LNCaP clone FGC (cell line): Measurements from ENCODE around the gene CDK4.
"Not testable (repeated sequence)": the region's sequence is repeated elsewhere in the genome, so short reads cannot be mapped to it uniquely, and the experiment has no call there.

Experiments
- DNase-seq: peaks from one replicate; pipeline ENCODE4 v3.0.0-alpha.2; 2011; ENCODE audit warnings: low read depth
- H3K4me3 ChIP-seq: 2 replicates; pipeline ENCODE4 v1.5.1; 2011; ENCODE audit warnings: mild to moderate bottlenecking, low read depth, low read length, control low read depth
- TF ChIP-seq, protein P1 (sequence below): IDR thresholded peaks from 2 replicates; pipeline ENCODE4 v1.5.1; 2012; ENCODE audit warnings: mild to moderate bottlenecking; ENCODE audit not compliant: control insufficient read depth, insufficient read depth; ENCODE audit errors: extremely low read depth

The CDK4 gene

GRCh38 chr12:57780284-57780897 lies 28.3 kb upstream of the CDK4 start:
- no peak for DNase-seq

GRCh38 chr12:57779736-57780135 lies 27.6 kb upstream of the CDK4 start:
- no peak overlapping the region for H3K4me3 ChIP-seq
- DNase-seq: no peak
- TF ChIP-seq, protein P1, sequence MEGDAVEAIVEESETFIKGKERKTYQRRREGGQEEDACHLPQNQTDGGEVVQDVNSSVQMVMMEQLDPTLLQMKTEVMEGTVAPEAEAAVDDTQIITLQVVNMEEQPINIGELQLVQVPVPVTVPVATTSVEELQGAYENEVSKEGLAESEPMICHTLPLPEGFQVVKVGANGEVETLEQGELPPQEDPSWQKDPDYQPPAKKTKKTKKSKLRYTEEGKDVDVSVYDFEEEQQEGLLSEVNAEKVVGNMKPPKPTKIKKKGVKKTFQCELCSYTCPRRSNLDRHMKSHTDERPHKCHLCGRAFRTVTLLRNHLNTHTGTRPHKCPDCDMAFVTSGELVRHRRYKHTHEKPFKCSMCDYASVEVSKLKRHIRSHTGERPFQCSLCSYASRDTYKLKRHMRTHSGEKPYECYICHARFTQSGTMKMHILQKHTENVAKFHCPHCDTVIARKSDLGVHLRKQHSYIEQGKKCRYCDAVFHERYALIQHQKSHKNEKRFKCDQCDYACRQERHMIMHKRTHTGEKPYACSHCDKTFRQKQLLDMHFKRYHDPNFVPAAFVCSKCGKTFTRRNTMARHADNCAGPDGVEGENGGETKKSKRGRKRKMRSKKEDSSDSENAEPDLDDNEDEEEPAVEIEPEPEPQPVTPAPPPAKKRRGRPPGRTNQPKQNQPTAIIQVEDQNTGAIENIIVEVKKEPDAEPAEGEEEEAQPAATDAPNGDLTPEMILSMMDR: no peak

More at GRCh38 chr12:57780284-57780897, 28.3 kb upstream of the CDK4 start:
- TF ChIP-seq, protein P1: no peak
- no peak overlapping the region for H3K4me3 ChIP-seq

DNA sequence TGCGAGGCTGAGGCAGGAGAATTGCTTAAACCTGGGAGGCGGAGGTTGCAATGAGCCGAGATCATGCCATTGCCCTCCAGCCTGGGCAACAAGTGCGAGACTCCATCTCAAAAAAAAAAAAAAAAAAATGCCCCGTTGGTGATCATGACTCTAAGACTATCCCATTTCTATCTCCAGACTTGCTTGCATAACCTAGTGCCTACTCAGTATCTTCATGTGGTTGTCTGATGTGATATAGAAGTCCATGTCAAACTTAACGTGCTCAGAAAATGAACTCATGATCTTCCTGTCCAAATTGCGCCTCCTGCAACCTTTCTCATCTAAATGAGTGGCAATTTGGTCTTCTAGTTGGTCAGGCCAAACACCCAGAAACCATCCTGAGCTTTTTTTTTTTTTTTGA lies 25.8 kb upstream of the CDK4 start:
- H3K4me3 ChIP-seq: no peak overlapping the region
- TF ChIP-seq, protein P1: no peak
- DNase-seq: no peak

- DNase-seq: no peak
- no peak overlapping the region for H3K4me3 ChIP-seq
- TF ChIP-seq, protein P1: no peak
Observed at GRCh38 chr12:57777367-57777766, 25.3 kb upstream of the CDK4 start.

- TF ChIP-seq, protein P1: no peak
- no peak overlapping the region for H3K4me3 ChIP-seq
- DNase-seq: no peak
Observed at GRCh38 chr12:57776247-57776587, 24.1 kb upstream of the CDK4 start.

- no peak for DNase-seq
- TF ChIP-seq, protein P1: no peak
- no peak overlapping the region for H3K4me3 ChIP-seq
Observed at GRCh38 chr12:57775563-57776246, 23.6 kb upstream of the CDK4 start.

GRCh38 chr12:57775044-57775443 lies 22.9 kb upstream of the CDK4 start:
- no peak overlapping the region for H3K4me3 ChIP-seq
- no peak for DNase-seq
- TF ChIP-seq, protein P1: no peak

GRCh38 chr12:57774634-57775033 lies 22.5 kb upstream of the CDK4 start:
- not testable (repeated sequence) for H3K4me3 ChIP-seq, DNase-seq
